GM21360 (cell line): Measurements from ENCODE around the gene ATXN7L3.

ENCODE experiments used
- ATAC-seq: cut with Tn5 transposase; IDR thresholded peaks from one replicate; pipeline ENCODE4 v1.9.1; 2021; ENCODE audit warnings: mild to moderate bottlenecking, moderate library complexity; ENCODE audit not compliant: unreplicated experiment

The ATXN7L3 gene

GRCh38 chr17:44202756-44203155 is 3.1 kb upstream of the ATXN7L3 start:
- ATAC-seq, result no peak

GRCh38 chr17:44200478-44201155 is 933 bp upstream of the ATXN7L3 start:
- ATAC-seq, result no peak

- ATAC-seq, result peak; percentile 19
Observed at GRCh38 chr17:44198721-44199552, 747 bp downstream of the ATXN7L3 start.

GRCh38 chr17:44197980-44198720 is 1.5 kb downstream of the ATXN7L3 start:
- no peak for ATAC-seq

GRCh38 chr17:44197107-44197506 is 2.6 kb downstream of the ATXN7L3 start:
- no peak for ATAC-seq

GRCh38 chr17:44193326-44194084 is 6.2 kb downstream of the ATXN7L3 start:
- ATAC-seq, result no peak

GRCh38 chr17:44192750-44193149 is 6.9 kb downstream of the ATXN7L3 start:
- ATAC-seq, result no peak

- ATAC-seq, result no peak
Observed at GRCh38 chr17:44191941-44192496, 7.7 kb downstream of the ATXN7L3 start.

- no peak for ATAC-seq
Observed at GRCh38 chr17:44191369-44191768, 8.3 kb downstream of the ATXN7L3 start.

- ATAC-seq, result no peak
Observed at GRCh38 chr17:44190481-44190880, 9.2 kb downstream of the ATXN7L3 start.

- no peak for ATAC-seq
Observed at GRCh38 chr17:44188576-44189403, 10.9 kb downstream of the ATXN7L3 start.

- peak; percentile 28 for ATAC-seq
Observed at GRCh38 chr17:44187131-44187899, 12.4 kb downstream of the ATXN7L3 start.

- ATAC-seq, result peak; percentile 85
Observed at GRCh38 chr17:44186307-44187130, 13.2 kb downstream of the ATXN7L3 start, which contains the start of gene TMUB2. Gene TMUB2, plus strand, starts transcription at chr17:44186972. Its CDS starts 737 bp downstream, at chr17:44187709.

GRCh38 chr17:44184212-44184810 is 15.4 kb downstream of the ATXN7L3 start:
- no peak for ATAC-seq

- ATAC-seq, result no peak
Observed at GRCh38 chr17:44183024-44183423, 16.7 kb downstream of the ATXN7L3 start.

GRCh38 chr17:44178133-44178532 is 21.6 kb downstream of the ATXN7L3 start:
- no peak for ATAC-seq

- ATAC-seq, result no peak
Observed at GRCh38 chr17:44177640-44178039, 22.0 kb downstream of the ATXN7L3 start.
